Measurements from ENCODE around the gene INHBB.
"Not testable (repeated sequence)": the region's sequence is repeated elsewhere in the genome, so short reads cannot be mapped to it uniquely, and the experiment has no call there.

The INHBB gene

DNA sequence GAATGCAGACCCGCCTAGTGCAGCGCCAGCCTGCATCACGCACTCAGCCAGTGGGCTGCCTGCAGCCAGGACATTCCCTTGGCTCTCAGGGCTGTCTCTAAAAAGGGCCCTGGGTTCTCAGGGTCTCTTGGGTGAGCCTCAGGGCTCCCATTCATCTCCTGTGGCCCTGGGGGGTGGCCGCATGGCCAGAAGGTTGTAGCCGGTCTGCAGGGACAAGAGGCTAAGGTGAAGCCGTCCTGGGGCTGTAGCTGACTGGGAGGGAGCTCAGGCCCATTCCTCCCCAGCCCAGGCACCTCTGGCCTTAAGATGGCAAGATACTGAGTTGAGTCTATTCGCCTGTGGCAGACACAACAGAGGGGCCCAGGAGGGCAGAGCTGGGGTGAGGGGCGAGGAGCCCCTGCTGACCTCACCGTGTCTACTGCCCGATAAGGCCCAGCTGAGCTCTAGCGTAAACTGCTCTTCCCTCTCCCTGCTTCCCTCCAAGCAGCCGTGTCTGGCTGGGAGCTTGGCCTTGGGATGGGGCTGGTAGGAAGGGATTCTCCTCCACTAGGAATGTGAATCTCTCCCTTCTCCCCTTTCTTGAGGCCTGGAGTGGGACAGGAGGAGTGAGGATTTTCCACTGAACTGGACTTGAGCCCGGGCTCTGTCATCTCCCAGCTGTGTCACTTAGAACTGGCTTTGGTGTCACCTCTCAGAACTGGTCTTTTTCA lies 37.9 kb downstream of the INHBB start:
- no peak for DNase-seq

DNA sequence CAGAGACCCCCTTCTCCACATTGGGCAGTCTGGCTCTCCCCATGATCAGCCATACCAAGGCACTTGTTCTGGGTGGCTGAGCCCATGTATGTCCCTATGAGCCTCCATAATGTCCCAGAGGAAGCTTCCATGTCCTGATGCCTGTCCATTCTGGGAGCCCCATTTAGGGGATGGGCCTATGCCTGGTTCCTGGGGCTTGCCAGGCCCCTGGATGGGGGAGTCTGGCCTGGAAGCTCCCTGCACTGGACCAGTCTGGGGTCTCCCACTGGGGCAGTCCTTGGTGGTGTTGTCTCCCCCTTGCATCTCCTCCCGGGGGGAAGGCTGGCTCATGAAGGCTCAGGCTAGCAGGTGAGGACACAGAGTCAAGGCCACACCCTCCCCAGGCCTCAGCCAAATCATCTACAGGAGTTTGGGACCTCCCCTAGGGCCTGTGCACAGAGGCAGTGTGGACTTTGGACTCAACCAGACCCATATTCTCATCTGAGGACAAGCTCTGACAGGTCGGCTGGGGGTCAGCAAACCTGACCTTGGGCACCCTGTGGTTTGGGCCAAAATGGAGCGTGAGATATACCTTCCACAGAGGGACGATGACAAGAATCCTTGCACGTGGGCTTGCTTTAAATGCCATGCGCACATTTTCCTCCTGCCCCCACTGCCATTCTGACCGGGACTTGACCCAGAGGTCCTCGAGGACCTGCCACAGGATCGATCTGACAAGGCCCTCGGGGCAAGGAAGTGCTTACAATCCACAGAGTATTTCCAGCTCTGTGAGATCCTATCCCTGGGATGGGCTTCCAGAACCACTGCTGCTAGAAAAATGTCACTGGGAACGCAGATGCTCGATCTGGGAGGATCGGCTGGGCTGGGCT lies 38.8 kb downstream of the INHBB start:
- no peak for DNase-seq

DNA sequence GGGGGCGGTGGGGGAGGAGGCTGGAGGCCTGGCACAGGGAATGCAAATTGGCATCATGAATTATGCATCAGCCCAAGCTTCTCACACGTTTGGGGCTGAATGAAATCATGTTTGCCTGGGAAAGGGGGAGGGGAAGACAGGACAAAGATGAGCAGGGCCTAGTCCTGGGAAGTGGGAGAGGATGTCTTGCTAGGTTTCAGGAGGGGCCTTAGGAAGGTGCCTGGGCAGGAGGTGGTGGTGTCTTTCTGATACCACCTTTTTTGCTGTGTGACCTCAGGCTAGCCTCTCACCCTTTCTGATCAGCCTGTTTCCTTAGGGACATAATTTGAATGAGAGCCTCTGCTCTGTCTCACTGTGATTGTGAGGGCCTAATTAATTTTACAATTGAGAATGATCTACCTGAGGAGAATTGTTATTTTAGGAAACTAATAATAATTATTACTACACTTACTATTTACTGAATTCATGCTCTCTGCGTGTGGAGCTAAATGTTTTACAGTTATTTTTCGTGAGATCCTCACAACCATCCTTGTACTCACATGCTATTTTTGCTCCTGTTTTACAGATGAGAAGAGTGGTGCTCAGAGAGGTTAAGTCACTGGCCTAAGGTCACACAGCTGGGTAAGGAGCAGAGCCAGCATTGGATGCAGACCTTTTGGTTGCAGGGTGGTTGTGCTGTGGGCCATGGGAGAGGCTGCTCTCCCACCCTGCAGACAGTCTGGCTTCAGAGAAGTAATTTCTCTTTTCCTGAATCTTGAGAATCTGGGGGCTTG lies 39.6 kb downstream of the INHBB start:
- DNase-seq, result no peak

DNA sequence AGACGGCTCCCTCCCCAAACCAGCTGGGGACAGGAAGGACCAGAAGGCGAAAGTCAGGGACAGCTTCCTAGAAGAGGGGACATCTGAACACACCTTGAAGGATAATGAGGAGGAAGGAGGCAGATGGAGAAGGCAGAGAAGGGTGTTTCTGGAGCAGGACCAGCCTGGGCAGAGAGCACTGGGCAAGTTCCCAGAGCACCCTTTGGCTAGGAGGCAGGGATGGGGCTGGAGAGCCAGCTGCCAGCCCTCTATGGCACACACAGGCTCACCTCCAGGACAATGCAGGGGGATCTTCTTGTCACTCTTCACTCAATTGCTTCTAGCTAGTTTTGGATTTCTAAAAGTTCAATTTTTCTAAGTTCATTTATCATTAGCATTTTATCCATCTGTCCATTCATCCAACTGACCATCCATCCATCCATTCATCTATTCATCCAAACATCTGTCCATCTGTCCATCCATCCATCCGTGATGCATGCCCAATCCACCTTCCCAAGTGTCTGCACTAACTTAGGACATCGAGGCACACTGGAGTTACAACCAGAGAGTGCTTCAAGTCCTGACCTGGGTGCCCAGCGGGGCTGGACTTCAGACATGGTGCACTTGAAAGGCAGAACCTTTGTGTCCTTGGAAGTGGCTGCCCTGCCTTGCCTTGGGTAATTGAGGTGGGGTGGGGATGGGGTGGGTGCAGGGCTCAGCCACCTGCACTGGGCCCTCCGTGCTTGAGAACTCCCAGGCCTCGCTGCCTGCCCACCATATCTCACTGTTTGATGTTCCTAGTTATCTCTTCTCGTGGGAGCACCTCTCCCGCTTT lies 42.5 kb downstream of the INHBB start:
- DNase-seq, result no peak

DNA sequence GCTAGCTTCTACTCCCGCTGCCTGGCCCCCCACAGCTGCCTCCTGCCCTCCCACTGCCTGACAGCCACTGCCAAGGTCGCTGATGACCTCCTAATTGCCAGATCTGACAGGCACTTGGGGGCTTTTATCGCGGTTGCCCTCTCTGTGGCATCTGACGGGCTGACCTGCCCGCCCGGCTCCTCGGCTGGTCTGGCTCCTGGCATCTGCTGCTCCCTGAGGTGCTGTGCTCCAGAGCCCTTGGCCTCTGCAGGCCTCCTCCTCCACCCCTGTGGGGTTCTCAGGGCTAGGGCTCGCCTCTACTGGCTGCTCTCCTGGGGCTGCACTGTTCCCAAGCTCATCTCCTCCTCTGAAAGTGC lies 43.1 kb downstream of the INHBB start:
- DNase-seq, result no peak

DNA sequence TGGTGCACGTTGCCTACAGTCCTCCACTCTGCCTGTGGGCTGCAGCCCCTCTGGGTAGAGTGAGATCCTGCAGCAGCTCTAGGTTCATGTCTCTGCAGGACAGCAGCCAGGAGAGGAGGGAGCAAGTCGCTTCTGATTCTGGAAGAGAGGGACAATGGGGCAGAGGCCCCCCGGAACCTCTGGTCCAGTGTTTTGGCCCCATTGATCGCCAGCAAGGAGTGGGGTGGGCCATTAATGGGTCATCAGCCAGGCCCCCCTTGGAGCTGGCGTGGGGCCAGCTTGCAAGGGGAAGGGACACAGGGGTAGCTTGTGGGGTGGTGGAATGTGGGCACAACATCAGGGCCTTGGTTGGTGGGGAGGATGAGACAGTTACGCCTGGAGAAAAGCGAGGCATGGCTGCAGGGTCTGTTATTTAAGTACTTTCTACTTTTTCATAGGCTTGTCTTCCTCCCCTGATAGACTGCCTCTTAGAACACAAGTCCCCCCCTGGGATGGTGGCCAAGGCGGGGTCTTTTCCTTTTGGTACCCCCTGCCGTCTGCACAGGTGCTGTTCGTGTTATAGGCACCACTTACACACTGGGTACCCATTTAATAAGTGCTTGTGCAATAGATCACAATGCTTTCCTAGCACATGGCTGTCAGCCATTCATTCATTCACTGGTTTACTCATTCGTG lies 44.6 kb downstream of the INHBB start:
- no peak for DNase-seq

DNA sequence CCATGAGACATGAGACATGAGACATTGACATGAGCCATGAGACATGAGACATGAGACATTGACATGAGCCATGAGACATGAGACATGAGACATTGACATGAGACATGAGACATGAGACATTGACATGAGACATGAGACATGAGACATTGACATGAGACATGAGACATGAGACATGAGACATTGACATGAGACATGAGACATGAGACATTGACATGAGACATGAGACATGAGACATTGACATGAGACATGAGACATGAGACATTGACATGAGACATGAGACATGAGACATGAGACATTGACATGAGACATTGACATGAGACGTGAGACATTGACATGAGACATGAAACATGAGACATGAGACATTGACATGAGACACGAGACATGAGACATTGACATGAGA lies 45.4 kb downstream of the INHBB start:
- not testable (repeated sequence) for DNase-seq

DNA sequence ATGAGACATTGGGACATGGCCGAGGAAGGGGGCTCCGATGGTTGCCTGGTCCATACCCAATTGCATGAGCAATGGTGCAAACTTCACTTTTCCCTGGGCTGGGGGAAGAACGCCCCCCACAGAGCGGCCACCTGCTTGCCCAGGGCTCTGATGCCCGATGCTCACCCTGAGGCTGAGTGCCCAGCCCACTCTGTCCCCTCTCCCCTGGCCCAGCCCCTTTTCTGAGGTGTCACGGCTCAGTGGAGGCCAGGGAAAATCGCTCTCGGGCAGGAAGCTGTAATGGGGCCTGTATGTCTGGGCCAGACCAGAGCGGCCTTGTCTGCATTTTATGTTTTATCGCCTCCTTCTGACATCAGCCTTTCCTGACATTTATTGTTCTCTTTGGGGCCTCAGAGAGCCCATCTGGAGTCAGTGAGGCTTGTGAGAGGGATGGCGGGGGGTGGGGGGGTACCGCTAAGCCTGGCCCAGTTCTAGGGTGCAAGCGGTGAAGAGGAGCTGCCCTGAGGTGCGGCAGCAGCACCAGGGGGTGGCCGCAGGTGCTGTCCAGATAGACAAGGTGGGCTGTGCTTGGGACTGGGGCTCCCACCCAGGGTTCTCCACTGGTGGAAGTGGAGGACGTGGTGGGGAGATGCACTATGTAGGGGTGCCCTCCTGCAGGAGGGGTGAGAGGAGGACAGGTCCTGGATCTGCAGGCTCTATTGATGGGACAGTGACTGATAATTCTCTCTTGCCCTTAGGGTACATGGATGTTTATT lies 46.2 kb downstream of the INHBB start:
- DNase-seq, result no peak

DNA sequence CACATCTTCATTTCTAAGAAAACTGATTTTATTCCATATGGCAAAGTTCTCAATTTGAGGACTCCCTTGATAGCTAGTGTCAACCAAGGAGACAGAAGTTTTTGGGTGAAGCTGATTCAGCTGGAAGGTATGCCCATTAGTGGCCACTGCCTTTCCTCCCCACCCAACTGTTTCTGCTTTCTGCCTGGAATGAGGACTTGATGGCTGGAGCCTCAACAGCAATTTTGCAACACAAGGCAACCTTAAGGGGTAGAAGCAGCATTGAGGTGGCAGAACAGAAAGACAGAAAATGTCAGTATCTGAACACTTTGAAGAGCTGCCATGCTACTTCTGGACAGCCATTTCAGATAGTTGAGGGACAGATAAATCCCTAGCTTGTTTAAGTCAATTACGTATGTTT lies 47.0 kb downstream of the INHBB start:
- DNase-seq, result no peak

DNA sequence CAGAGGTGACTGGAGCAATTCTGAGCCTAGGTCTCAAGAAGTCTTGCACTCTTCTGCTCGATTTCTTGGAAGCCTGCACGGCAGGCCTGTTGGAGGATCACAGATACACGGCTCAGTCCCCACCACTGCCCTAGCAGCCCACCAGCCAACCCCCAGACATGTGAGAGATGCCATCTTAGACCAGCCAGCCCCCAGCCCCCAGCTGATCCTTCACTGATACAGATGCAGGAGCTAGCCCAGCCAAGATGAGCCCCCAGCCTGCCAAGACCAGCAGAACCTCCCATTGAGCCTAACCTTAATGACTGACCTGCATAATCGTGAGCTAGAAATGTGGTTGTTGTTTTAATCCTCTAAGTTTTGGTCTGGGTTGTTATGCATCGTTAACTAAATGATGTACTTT lies 47.5 kb downstream of the INHBB start:
- no peak for DNase-seq

DNA sequence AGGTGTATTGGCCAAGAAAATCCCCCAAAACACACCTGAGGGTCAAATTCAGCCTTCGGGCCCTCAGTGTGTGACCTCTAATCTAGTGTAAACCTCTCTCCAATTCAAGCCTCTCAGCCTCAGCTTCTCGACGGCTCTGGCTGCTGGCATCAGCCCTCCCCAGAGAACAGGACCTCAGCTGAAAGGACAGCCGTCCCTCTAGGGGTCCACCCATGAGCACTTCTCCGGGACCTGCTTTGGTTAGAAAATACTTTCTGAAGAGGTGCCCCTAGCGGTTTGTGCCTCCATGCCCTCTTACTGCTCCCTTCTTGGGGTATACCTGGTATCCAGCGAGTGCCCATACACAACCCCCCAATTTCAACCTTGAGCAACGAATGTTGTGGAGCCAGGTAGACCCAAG lies 48.8 kb downstream of the INHBB start:
- no peak for DNase-seq

DNA sequence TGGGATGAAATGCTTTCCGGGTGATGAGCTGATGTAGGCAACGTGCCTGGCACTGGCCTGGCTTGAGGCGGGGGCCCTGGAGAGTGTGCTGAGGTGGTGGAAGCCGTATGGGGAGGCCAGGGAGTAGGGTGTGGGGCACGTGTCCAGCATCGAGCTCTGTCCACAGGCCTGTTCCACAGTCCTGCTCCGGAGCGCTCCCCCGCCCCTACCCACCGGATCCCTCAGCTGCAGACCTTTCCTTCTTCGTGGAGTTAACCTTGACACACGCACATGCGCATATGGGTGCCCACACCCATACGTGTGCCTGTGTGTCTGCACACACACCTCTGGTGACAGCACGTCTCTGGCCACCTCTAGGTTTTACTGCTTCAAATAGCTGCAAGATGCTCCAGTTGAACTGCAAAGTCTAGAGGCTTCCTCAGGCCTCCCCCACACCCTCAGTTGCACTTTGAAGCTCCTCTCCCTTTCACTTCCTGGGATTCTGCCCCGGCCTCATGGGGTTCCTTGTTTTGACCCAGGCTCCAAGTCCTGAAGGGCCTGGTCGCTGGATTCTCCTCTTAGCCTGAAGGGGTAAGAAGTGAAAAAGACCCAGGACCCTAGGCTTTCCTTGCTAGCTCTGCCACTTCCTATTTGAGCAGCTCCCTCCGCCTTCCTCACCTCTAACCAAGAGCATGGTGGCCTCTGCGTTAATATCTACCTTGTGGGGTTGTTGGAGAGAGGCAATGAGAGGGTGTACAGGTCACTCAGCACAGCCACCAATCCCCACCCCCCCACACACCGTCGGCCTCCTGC lies 49.5 kb downstream of the INHBB start:
- DNase-seq, result no peak

DNA sequence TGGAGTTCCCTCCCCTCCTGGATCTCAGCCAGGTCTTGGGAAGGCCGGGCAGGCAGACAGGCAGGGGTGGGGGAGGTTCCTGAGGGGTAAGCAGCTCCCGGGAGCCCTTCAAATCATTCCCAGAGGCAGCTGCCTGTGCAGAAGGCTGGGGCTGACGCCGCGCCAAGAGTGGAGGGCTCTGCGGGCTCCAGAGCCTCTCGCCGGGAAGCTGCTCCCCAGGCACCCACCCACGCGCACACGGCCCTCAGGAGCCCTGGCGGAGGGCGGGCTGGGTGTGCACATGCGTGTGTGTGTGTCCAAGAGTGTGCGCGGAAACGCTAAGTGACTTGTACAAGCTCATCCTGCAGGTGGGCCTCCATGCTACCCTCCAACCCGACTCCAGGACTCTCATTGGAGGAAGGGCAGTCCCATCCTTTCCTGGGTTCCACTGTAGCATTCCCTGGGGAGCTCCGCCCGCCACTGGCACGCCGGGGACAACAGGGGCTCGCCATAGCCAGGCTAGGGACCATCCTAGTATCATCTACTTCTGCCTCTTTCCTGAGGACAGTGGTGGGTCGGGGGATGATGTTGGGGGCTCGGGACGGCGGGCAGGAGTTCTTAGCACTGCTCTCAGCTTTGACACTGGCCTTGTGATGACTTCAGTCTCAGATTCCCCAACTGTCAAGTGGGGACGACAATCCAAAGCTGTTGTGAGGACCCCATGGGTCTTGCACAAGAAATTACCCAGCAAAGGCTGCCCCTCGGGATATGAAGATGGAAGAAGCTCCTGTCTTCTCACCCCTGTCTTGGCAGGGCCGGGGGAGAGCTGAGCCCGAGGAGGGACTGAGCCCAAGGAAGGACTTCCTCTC lies 50.3 kb downstream of the INHBB start:
- no peak for DNase-seq

DNA sequence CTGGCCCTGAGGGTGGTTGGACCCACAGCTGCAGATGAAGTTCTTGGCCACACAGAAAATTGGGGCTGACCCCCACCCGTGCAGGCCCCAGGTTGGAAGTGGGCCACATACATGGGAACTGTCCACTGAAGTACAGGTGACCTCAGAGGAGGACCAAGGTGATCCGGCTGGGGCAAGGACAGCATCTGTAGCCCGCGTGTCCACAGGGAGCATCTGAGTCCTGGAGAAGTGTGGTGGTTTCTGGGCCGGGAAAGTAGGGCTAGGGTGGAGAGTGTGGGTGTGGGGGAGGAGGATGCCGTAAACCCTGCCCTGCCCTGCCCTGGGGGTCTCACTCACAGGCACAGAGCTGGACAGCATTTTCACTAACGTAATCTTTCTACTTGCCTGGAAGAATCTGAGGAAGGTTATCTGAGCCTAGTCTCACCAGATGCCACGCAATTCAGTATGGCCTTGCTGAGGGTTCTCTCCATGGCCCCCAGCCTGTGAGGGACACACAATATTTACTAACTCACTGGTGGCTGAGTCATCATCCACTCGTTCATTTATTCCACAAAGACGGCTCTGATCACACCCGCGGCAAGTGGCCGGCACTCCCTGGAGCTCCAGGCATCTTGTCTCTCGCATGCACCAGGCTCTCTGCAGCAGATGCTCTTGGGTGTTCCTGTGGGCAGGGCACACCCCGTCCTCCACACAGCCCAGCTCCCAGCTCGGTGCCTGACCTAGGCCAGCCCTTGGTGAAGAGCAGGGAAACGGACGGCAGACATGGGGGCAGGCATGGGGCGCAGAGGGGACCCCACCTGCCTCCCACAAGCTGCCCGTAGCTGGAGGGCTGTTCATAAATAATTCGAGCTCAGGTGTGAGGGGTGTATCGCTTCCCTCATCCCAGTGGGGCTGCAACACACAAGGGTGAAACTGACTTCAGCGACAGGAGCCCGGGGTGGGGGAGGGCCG lies 51.2 kb downstream of the INHBB start:
- DNase-seq, result no peak

DNA sequence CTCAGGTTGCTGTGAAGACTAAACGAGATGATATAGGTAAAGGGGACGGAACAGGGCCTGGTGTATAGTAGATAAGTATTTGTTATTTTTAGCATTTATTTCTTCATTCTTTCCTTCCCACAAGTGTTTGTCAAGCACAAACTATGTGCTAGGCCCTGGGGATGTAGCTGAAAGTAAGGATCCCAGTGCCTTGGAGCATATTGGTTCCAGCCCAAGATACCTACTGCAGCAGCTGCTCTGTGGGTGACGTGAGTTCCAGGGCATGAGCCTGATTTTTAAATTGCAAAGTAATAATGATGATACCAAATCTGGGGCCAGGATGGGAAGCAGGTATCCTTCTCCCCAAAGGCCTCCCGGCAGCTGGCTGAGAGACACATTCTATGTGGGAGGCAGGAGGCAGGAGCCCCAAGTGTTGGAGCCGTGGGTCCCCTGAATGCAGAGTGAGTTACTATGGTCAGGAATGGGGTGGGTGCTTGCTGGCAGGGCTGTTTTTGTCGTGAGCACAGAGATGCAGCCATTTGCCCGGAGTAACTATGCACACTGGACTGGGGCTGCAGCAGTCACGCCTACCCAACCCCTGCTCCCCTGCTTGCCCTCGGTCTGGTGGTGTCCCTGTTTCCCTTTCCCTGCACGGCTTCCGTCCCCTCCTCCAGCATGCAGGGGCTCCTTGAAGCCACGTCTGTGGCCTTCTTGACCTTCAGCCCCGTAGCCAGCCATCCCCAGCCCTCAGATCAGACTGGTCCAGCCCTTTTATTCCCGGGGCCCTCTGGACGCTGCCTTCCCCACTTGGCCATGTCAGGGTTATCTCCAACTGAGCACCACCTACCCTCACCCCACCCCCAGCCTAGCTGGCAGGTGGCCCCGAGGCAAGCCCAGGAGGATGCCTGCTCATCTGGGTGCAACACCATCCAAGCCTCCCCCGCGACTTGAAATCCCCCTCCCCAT lies 52.4 kb downstream of the INHBB start:
- DNase-seq, result no peak

DNA sequence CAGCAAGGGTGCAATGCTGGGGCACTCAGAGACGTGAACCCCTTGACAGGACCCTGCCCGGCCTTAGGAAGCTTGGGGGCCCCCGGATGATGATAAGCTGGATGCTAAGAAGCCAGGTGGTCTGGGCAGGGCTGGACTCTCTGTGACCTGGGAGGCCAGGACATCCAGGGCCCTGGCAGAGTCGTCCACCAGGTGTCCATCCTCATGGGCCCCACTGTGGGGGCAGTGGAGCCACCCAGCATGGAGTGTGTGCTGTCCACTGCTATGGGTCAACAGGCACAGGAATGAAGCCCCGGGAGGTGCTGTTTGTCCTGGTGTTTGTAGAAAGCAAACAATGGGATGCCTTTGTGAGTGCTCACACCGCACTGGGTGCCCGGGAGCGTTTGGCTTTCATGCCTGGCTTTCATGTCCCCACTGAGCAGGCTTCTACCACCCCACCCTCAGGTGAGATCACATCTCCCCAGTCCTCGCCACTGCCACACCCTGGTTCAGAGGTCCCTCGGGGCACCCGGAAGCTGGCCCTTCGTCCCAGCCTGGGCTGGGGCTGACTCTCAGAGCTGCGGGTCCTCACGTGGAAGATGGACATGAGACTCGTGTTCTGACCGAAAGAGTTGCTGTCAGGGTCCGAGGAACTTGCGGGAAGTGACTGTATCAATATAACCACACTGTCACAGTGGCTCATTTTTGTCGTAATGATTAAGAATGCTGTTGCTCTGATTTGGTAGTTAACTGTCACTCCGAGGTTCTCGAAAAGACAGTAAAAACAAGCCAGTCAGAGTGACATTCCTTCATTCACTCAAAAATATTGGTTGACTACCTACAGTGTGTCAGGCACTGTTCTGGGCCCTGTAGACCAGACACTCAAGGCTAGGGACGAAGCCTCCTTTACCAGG lies 53.3 kb downstream of the INHBB start:
- no peak for DNase-seq
